GM21825 (cell line): ENCODE results near the gene MAT2A.
A peak's percentile ranks its signal among the peaks of the same experiment; 100 is the strongest.

ENCODE experiments used
- ATAC-seq: cut with Tn5 transposase; IDR thresholded peaks from one replicate; pipeline ENCODE4 v1.9.1; 2021; ENCODE audit warnings: mild to moderate bottlenecking, moderate library complexity; ENCODE audit not compliant: unreplicated experiment

MAT2A gene

DNA sequence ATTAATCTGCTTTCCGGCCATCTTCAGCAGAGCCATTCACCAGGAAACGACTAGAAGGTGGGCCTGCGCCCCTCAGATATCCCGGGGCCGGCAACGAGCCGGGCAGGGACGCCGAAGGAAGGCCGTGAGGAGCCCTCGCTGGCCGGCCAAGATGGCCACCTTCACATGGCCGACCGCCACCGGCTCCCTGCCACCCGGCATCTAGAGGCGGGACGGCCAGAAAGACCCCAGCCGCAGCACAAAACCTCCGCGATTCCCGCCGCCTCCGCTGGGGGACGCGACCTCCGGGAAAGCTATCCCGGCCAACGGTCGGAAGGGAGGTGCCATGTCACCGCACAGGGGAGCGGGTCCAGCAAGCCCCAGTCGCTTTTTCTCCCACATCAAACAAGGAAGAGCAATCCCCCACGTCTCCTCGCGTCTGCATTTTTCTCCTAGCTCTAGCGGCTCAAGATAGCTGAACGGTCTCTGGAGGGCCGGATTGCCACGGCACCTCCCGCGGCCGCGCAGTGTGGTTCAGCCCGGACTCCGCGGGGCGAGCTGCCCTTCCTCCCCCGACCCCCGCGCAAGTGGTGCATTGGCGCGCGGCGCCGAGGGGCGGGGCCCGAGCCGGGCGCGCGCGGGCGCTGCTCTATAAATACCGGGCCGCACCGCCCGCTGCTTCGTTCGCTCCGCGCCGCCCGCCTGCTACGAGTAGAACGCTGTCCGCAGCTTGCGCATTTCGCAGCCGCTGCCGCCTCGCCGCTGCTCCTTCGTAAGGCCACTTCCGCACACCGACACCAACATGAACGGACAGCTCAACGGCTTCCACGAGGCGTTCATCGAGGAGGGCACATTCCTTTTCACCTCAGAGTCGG is at the start of gene MAT2A:
Gene MAT2A, plus strand, starts transcription at position 662 of the 854 bp plus-strand sequence. Its CDS starts 120 bp downstream, at position 782.
- ATAC-seq = peak; percentile 64

- no peak for ATAC-seq
Observed at GRCh38 chr2:85490861-85491755, 47.9 kb upstream of the MAT2A start.

DNA sequence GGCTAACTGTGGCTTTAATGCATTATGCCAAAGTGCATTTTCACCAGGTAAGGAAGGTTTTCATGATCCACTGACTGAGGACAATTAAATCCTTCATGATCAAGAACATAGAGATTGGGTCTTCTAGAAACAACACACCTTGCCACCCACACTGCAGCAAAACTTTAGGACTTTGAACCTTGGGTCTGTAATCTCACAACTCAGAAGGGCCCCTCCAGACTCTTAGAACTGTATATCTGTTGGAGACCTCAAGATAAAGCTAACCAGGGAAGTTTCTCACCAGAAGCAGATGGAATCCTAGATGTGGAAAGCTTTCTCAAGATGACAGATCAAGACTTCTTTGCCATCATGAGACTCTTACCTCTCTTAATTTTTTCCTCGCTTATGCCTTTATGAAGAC is 42.5 kb upstream of the MAT2A start:
- ATAC-seq = no peak

GRCh38 chr2:85497944-85498630 is 40.9 kb upstream of the MAT2A start:
- no peak for ATAC-seq

DNA sequence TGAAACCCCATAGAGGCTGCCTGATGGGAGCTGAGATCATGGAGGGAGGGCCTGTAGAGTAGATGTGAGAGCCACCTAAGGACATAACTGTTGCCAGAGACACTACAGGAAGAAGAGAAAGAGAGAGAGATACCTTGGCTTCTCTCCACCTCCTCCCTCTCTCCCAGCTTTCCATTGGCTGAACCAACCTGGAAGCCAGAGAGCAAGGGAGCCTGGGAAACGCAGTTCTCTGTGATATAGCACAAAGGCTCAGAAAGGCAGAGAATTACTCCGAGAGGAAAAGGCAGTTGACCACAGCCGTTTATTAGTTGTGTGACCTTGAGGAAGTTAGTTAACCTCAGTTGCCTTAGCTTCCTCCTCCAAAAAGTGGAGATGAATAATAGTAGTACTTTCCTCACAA is 37.7 kb upstream of the MAT2A start:
- no peak for ATAC-seq

- ATAC-seq = no peak
Observed at GRCh38 chr2:85502720-85503119, 36.2 kb upstream of the MAT2A start.

DNA sequence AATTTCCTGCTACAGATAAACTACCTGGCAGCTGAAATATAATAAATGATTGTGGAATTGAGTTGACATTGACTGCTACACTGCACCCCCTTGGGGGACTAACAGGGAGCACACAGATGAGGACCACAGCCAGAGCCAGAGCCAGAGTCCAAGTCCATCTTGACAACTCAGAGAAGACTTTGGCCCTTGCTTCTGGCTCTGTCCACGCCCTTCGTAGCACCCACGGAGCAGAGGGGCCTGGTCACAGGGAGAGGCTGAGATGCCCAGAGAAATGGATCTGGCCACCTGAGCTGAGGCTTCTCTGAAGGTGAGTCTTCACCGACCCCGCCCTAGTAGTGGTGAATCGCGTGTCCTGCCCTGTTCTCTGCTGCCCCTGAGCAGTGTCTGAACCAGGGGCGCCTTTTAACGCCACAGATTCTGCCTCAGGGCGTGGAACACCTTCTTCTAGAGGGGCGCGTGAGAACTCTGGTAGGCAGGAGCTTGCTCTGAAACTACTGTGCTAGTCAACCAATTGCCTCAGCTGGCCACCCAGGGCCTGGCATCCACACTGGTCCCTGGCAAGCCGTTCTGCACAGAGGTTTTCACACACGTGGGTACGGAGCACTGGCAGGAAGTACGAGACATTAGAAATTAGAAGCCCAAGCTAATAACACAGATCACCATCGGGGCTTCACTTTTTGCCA is 35.7 kb upstream of the MAT2A start:
- no peak for ATAC-seq

DNA sequence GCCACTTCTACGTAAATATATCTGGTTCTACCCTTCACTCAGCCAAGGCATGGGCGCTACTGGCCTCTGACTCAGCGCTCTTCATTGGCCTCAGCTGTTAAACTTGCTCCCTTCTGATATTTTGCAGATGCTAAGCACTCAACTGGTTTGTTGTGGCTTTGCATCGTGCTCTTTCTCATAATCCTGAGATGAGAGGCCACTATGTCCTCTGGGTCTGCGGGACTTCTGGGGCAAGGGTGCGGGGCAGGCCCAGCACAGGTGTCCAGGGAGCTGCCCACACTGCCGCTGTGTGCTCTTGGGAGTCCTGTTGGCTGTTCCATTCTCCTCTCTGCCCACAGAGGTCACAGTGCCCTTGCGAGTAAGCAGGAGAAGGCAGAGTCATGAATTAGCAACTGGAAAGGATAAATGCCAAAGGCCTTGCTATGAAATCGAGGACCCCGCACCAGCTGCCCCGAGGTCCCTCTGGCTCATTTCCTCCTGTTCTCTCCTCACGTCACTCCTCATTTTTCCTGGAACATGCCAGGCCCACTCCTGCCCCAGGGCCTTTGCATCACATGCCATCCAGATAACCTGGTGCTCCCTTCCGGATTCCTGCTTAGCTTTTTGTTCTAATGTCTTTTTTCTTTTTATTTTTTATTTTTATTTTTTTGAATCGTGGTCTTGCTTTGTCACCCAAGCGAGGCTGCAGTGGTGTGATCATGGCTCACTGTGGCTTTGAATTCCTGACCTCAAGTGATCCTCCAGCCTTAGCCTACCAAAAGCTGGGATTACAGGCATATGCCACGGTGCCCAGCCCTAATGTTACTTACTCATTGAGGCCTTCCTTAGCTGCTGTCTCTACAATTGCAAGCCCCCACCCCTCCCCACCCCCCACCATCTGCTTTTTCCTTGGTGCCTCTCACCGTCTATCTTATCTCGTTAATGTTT is 34.9 kb upstream of the MAT2A start:
- no peak for ATAC-seq

GRCh38 chr2:85504778-85505261 is 34.1 kb upstream of the MAT2A start:
- no peak for ATAC-seq

GRCh38 chr2:85505551-85506238 is 33.3 kb upstream of the MAT2A start:
- no peak for ATAC-seq

GRCh38 chr2:85506768-85507181 is 32.2 kb upstream of the MAT2A start:
- ATAC-seq = no peak

GRCh38 chr2:85511008-85511811 is 27.8 kb upstream of the MAT2A start:
- no peak for ATAC-seq

DNA sequence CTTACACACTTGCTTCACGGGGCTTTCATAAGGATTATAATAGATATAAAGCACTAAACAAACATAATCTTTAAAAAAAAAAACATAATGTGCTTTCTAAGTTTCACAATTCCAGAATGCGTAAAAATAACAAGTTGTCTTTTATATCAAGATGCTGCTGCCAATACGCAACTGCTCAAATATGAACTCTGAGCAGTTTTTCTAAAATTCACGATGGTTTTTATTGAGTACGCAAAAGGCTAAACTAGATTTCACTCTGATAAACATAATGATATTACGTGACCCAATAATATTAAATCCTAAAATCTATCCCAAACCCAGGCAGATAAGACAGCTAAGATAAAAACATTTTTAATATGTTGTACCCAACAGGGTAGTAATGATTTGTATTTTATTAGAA is 24.6 kb upstream of the MAT2A start:
- no peak for ATAC-seq

- ATAC-seq = no peak
Observed at GRCh38 chr2:85516653-85517389, 22.1 kb upstream of the MAT2A start.

DNA sequence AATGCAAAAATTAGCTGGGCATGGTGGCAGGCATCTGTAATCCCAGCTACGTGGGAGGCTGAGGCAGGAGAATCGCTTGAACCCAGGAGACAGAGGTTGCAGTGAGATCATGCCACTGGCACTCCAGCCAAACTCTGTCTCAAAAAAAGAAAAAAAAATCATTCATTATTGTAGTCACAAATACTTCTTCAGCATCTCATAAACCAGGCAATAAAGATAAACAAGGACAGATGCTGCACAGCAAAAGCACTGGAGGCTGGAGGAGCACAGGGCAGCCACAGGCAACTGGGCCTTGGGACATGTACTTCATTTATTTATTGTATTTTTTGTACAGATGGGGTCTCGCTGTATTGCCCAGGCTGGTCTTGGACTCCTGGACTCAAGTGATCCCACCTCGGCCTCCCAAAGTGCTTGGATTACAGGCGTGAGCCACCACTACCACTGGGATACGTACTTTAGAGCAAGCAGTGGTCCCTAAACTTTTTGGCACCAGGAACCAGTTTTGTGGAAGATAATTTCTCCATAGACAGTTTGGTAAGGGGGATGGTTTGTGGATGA is 16.8 kb upstream of the MAT2A start:
- ATAC-seq = no peak

DNA sequence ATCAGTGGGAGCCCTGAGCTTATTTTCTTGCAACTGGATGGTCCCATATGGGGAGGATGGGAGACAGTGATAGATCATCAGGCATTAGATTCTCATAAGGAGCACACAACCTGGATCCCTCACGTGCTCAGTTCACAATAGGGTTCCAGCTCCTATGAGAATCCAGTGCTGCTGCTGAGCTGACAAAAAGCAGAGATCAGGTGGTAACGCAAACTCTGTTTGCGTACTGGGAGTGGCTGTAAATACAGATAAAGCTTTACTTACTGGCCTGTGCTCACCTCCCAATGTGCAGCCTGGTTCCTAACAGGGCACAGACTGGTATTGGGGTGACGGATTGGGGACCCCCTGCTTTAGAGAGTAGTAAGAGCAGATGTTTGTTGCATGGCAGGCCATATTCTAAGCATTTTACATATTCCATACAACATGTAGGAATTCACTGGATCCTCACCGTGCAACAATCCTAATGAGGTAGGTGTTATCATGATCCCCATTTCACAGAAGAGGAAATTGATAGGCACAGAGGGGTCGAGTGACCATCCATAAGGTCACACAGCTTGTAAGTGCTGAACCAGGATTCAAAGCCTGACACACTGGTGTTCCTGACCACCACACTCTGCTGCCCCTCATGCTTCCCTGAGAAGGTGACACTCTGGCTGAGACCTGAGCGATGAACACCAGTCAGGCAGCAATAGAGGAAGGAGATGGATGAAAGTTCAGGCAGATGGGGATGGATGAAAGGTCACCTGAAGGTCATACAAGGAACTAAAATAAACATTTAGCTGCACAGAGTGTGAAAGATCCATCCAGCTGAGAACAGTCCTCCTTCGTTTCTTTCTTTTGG is 15.7 kb upstream of the MAT2A start:
- ATAC-seq = no peak
